HT1080 (cell line): Measurements from ENCODE around the gene TVP23C. TPM values are rescaled to one million over a fixed set of nuclear protein-coding genes. Genes with fewer than 3 reads are reported as not detected.

ENCODE experiments used
- DNase-seq: peaks from one replicate; pipeline ENCODE4 v3.0.0-alpha.2; 2015; ENCODE audit warnings: low read depth
- small RNA-seq: library from RNA; depleted of rRNA; stranded (forward); fragments of <200 nt; gene quantifications from one replicate; pipeline ENCODE3, GENCODE V24; 2014
- total RNA-seq: library from RNA; depleted of rRNA; stranded (reverse); fragments of >200 nt; shearing (Covaris generic); gene quantifications from 2 replicates; pipeline ENCODE4 v1.2.3, GENCODE V29; 2014; rRNA removed

TVP23C gene
- total RNA-seq, 1 experiment from 2014 or later = 5.9 TPM

DNA sequence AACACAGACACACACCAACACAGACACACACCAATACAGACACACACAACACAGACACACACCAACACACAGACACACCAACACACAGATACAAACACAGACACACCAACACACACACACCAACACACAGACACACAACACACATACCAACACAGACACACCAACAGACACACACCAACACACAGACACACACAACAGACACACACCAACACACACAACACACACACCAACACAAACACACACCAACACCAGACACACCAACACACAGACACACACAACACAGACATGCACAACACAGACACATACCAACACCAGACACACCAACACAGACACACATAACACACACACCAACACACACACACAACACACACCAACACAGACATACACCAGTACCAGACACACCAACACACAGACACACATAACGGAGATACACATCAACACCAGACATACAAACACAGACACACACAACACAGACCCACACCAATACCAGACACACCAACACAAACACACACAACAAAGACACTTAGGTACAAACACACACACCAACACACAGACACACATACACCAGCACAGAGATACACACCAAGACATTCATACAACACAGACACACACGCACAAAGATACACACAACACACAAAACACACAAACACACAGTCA is 98.1 kb downstream of the TVP23C start:
- DNase-seq = no peak

- no peak for DNase-seq
These were observed 98.9 kb downstream of the TVP23C start for GRCh38 chr17:15464231-15464985.

DNA sequence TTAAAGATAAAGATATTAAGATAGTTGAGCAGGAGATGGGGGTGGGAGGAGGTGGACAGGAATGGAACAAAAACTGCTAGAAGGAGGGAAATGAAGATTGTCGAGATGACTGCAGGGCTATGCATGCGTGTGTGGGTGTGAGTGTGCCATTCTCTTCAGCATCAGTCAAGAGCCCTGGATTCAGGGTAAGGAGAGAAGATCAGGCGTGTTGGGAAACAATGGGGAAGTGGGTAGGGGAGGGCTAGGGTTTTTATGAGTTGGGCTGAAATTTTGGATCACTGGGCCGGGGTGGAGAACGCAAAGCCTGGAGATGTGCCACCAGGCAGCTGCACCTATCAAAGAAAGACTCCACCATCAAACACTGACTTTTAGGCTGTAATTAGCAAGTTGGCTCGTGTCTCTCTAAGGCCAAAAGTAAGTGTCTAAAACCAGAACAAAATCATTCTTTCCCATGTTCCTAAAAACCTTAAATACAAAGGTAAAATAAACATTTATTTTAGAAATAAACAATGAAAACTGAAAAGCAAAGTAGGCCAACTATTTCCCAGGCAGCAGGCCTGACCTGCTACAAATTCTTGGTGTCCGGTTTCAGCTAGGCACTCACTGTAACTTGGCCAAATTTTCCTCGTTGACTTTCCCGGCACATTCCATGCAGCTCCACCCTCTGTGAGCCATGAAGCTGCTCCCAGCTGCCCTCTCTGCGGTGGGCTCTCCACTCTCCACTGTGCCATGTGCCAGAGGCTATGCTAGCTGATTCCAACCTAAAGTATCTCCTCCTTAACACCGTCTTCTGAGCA is 100.1 kb downstream of the TVP23C start:
- peak; percentile 46 for DNase-seq

DNA sequence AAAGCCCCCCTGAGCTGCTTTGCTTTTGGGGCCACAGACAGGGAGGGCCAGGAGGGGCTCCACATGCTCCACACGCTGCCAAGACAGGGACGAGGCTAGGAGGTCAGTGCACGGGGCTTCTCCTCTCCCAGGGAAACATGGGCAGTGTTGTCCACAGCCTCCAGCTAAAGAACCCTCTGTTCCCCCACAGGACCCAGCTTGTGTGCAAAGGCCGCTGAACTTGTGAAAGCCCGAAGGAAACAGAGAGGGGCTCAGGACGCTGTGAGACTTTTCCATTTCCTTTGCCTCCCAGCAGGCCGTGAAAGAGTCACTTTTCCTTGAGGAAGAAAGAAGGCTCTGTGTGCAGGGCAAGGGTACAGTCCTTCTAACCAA is 105.6 kb downstream of the TVP23C start:
- no peak for DNase-seq

GRCh38 chr17:15456972-15457722 is 106.1 kb downstream of the TVP23C start:
- DNase-seq = peak; percentile 61

DNA sequence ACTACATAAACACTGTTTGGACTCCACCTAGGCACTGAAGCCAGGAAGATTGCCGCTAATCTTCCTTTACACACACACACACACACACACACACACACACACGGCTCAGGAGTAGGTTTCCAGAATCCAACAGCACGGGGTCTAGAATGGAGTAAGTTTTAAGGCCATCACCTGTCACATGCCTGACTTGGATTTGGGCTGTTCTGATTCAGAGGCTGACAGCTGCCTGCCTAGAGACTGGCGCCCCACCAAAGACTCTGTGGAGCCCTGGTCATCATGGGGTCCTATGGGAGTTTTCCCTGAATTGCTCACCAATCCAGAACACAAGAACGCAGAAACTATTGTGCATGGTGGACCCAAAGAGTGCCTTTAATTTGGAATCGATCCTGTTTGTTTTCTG is 106.8 kb downstream of the TVP23C start:
- no peak for DNase-seq

- DNase-seq = no peak
These were observed 108.9 kb downstream of the TVP23C start for GRCh38 chr17:15454346-15454745.

GRCh38 chr17:15453782-15454181 is 109.5 kb downstream of the TVP23C start:
- DNase-seq = no peak

GRCh38 chr17:15453246-15453645 is 110.0 kb downstream of the TVP23C start:
- no peak for DNase-seq

- no peak for DNase-seq
These were observed 110.5 kb downstream of the TVP23C start for GRCh38 chr17:15452746-15453145.

Small RNAs within 50 kb of the gene (small RNA-seq; reads per million reads assigned to genes)
- gene AC005838.1 = not detected
- gene RF00090 = not detected

Other genes with a start within 250 kb of the TVP23C start
- not detected in 2 replicates for gene TEKT3, start 221.9 kb downstream of the TVP23C start, total RNA-seq
- gene CDRT4, start 95.9 kb downstream of the TVP23C start, total RNA-seq = 0.53 TPM in 1 of 2 replicates, not detected in the other
- gene FBXW10B, start 56.2 kb upstream of the TVP23C start, total RNA-seq = 0.43 and 0.47 TPM in 2 replicates
- 37.4 and 45.9 TPM in 2 replicates for gene TRIM16, start 120.8 kb upstream of the TVP23C start, total RNA-seq
- gene ZNF286A, start 136.3 kb upstream of the TVP23C start, total RNA-seq = 22.5 and 25.1 TPM in 2 replicates
- gene TBC1D26, start 168.8 kb upstream of the TVP23C start, total RNA-seq = not detected in 2 replicates